ENCODE results near the gene METAP2.
"Not testable (repeated sequence)": the region's sequence is repeated elsewhere in the genome, so short reads cannot be mapped to it uniquely, and the experiment has no call there.

The METAP2 gene

GRCh38 chr12:95473884-95474659 lies at the start of gene METAP2:
Gene METAP2, plus strand, starts transcription at chr12:95474152. Its CDS starts 28 bp downstream, at chr12:95474180.
- DNase-seq (ENCODE audit: low read depth) = peak; percentile 91

GRCh38 chr12:95424271-95424994 lies 49.5 kb upstream of the METAP2 start:
- DNase-seq (ENCODE audit: low read depth) = no peak

DNA sequence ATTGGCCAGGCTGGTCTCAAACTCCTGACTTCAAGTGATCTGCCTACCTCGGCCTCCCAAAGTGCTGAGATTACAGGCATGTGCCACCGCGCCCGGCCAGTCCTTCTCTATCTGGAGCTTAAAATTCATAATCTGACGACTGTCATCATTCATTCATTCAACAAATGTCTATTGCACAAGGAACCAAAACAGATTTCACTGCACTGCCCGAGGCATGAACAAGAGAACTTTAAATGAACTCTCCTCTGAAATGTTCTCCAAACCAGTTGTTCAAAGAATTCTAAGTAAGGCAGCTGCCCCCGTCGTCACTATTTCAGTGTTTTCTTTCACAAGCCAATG lies 44.8 kb upstream of the METAP2 start:
- DNase-seq (ENCODE audit: low read depth) = no peak

- DNase-seq (ENCODE audit: low read depth) = no peak
Measured at GRCh38 chr12:95431120-95431519, 42.8 kb upstream of the METAP2 start.

DNA sequence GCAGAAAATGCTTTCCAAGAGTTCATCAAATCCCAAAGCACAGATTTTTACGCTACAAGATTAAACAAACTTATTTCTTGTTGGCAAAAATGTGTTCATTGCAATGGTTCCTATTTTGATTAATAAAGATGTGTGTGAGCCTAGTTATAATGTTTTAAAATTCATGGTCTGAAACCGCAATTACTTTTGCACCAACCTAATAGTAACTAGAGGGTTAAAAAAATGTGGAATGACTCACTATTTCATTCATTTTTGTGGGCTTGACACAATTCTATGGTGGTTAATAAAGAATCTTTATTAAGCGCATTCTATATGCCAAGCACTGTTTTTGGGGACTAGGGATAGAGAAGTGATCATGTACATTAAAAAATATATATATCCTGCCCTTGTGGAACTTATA lies 38.6 kb upstream of the METAP2 start:
- DNase-seq (ENCODE audit: low read depth) = no peak

- no peak for DNase-seq (ENCODE audit: low read depth)
Measured at GRCh38 chr12:95437565-95437964, 36.4 kb upstream of the METAP2 start.

- no peak for DNase-seq (ENCODE audit: low read depth)
Measured at GRCh38 chr12:95439461-95440230, 34.3 kb upstream of the METAP2 start.

DNA sequence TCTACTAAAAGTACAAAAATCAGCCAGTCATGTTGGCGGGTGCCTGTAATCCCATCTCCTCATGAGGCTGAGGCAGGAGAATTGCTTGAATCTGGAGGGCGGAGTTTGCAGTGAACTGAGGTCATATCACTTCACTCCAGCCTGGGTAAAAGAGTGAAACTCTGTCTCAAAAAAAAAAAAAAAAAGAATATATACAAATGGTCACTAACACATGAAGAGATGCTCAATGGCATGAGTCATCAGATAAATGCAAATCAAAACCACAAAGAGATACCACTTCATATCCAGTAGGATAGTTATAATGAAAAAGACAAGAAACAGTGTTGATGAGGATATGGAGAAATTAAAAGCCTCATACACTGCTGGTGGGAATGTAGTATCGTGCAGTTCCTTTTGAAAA lies 33.6 kb upstream of the METAP2 start:
- DNase-seq (ENCODE audit: low read depth) = no peak

DNA sequence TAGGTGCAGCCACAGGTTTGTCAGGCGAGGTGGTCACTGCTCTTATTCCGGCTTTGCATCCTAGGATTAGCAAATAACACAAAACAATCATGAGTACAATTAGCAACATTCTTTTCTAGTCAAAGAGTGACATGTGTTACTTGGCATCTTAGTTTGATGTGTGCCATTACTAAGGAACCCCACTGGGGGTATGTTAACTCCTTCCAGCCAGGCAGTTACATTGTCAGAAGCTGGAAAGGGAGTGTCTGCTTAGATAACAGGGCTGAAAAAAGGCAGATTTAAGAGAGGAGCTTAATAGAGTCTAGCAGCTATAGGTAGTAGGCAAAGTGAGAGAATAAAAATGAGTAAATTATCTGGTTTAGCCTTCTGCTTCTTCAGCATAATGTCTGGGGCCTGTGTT lies 30.5 kb upstream of the METAP2 start:
- no peak for DNase-seq (ENCODE audit: low read depth)

DNA sequence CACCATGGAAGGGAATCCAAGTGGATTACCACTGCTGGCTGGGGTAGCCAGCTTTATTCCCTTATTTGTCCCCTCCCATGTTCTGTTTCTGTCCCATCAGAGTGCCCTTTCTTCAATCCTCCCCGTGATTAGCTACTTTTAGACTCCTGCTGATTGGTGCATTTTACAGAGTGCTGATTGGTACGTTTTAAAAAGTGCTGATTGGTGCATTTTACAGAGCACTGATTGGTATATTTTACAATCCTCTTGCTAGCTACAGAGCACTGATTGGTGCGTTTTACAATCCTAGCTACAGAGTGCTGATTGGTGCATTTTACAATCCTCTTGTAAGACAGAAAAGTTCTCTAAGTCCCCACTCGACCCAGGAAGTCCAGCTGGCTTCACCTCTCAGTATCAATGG lies 28.9 kb upstream of the METAP2 start:
- DNase-seq (ENCODE audit: low read depth) = not testable (repeated sequence)

GRCh38 chr12:95445884-95446505 lies 28.0 kb upstream of the METAP2 start:
- no peak for DNase-seq (ENCODE audit: low read depth)

- DNase-seq (ENCODE audit: low read depth) = no peak
Measured at GRCh38 chr12:95446506-95446900, 27.4 kb upstream of the METAP2 start.

DNA sequence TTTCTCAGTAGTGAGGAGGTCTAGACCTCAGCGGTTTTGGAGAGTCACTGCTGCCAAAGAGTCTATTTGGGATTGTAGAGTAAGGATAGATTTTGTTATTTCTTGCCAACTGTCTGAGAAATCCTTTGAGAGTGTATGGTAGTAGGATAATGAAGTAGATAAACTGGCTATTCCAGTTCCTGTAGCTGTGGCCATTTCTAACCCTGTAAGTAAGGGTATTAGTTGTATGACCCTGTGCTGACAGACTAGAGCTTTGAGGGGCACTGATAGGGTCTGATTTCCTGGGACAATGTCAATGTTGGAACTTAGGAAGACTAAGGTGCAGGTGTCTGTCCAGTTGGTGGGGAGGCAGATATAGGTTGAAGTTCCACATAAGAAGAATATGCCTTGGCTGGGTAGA lies 24.3 kb upstream of the METAP2 start:
- DNase-seq (ENCODE audit: low read depth) = not testable (repeated sequence)

DNA sequence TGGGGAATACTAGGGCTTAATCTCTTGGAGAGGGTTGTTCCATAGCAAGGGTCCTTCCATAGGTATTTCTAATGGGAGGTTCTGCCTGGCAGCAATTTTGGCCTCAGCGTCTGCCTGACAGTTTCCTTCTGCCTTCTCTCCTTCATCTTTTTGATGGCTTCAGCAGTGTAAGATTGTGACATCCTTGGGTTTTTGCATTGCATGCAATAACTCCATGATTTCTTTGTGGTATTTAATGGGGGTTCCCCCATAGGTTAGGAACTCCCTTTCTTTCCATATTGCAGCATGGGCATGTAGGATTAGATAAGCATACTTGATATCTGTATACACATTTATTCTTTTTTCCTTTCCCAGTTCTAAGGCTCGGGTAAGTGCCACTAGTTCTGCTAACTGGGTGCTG lies 21.5 kb upstream of the METAP2 start:
- DNase-seq (ENCODE audit: low read depth) = not testable (repeated sequence)

DNA sequence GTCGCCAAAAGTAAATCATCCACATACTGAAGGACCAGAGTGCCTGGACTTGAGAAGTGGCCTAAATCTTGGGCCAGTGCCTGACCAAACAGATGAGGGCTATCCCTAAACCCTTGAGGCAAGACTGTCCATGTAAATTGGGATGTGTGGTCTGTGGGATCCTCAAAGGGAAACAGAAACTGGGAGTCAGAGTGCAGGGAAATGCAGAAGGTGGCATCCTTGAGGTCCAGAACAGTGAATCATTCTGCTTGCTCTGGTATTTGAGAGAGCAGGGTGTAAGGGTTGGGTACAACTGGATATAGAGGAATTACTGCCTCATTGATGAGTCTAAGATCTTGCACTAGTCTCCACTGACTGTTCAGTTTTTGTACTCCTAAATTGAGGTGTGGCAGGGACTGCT lies 20.1 kb upstream of the METAP2 start:
- DNase-seq (ENCODE audit: low read depth) = not testable (repeated sequence)

- not testable (repeated sequence) for DNase-seq (ENCODE audit: low read depth)
Measured at GRCh38 chr12:95454780-95455215, 19.2 kb upstream of the METAP2 start.

DNA sequence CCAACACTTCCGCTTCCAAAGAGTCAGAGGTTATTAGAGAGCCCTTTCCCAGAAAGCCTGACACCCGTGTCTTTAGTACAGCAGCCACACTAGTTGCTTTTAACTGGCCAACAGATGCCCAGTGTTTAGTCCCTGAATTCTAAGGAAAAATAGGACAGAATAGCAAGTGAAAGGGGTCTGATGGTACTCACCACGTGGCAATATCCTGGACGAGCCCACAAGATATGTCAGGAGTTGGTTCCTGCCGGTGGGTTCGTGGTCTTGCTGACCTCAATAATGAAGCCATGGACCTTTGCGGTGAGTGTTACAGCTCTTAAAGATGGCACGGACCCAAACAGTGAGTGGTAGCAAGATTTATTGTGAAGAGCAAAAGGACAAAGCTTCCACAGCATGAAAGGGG lies 16.3 kb upstream of the METAP2 start:
- not testable (repeated sequence) for DNase-seq (ENCODE audit: low read depth)

- no peak for DNase-seq (ENCODE audit: low read depth)
Measured at GRCh38 chr12:95458761-95459160, 15.2 kb upstream of the METAP2 start.

DNA sequence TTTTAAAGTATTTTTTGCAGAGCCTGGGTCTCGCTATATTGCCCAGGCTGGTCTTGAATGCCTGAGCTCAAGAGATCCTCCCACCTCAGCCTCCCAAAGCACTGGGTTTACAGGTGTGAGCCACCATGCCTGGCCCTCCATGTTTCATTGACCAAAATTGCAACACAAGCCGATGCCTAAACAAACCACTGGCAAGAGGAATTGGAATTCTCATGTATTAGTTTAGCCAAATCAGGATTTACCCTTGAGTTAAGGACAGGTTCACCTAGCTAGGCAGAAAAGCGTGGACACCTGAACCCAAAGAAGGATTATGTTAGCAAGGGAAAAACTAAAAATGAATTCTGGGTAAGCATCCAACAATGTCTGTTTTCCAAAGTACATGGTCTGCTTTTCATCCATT lies 14.6 kb upstream of the METAP2 start:
- DNase-seq (ENCODE audit: low read depth) = no peak

DNA sequence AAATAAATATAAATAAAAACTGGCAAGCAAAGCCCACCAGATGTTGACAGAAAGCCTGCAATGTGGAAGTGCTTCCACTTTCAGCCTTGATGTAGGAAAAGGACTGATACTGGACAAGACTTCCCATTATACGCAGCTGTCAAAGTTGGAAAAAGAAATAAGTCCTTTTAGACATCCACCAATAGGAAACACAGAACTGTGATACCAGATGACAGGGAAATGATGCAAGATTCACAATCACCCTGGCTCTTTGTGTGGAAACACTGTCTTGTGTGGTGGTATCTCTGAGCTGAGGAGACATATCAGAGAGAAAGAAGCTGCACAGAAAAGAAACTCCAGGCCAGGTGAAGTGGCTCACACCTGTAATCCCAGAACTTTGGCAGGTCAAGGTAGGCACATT lies 13.8 kb upstream of the METAP2 start:
- no peak for DNase-seq (ENCODE audit: low read depth)

GRCh38 chr12:95460896-95461295 lies 13.1 kb upstream of the METAP2 start:
- no peak for DNase-seq (ENCODE audit: low read depth)

- DNase-seq (ENCODE audit: low read depth) = no peak
Measured at GRCh38 chr12:95462081-95462480, 11.9 kb upstream of the METAP2 start.
